KMS-11 (cell line): Measurements from ENCODE around the gene PAQR4.

Experiments used
- H2AFZ ChIP-seq: fragments of 200-600 bp; sonication (generic); 2 replicates; pipeline ENCODE4 v1.6.1; 2016; ENCODE audit warnings: antibody characterized with exemption, mixed run types, low read depth
- H3K27ac ChIP-seq: fragments of 200-600 bp; sonication (generic); 2 replicates; pipeline ENCODE4 v1.6.1; 2016; ENCODE audit warnings: mild to moderate bottlenecking, mixed run types
- H3K27me3 ChIP-seq: fragments of 200-600 bp; sonication (generic); 2 replicates; pipeline ENCODE4 v1.6.1; 2017; ENCODE audit warnings: mild to moderate bottlenecking, low read depth, mixed run types, moderate library complexity; ENCODE audit not compliant: insufficient read depth
- H3K36me3 ChIP-seq: fragments of 200-600 bp; sonication (generic); 2 replicates; pipeline ENCODE4 v1.6.1; 2017; ENCODE audit warnings: mild to moderate bottlenecking, mixed run types; ENCODE audit not compliant: insufficient read depth
- H3K4me1 ChIP-seq: fragments of 200-600 bp; sonication (generic); 2 replicates; pipeline ENCODE4 v1.6.1; 2016; ENCODE audit warnings: mild to moderate bottlenecking, low read depth, mixed run types; ENCODE audit not compliant: poor library complexity, severe bottlenecking
- H3K4me2 ChIP-seq: fragments of 200-600 bp; sonication (generic); 2 replicates; pipeline ENCODE4 v1.7.0; 2016; ENCODE audit warnings: mild to moderate bottlenecking, mixed run types
- H3K4me3 ChIP-seq: fragments of 200-600 bp; sonication (generic); IDR thresholded peaks from 2 replicates; pipeline ENCODE4 v1.6.1; 2017; ENCODE audit warnings: low read depth, low read length, mixed read lengths; ENCODE audit not compliant: insufficient read depth
- H3K79me2 ChIP-seq: fragments of 200-600 bp; sonication (generic); 2 replicates; pipeline ENCODE4 v1.6.1; 2016; ENCODE audit warnings: low read depth, mixed run types; ENCODE audit not compliant: insufficient read depth
- H3K9ac ChIP-seq: fragments of 200-600 bp; sonication (generic); 2 replicates; pipeline ENCODE4 v1.6.1; 2016; ENCODE audit warnings: mild to moderate bottlenecking, mixed run types
- H4K20me1 ChIP-seq: fragments of 200-600 bp; sonication (generic); 2 replicates; pipeline ENCODE4 v1.6.1; 2016; ENCODE audit warnings: mild to moderate bottlenecking, mixed run types; ENCODE audit not compliant: insufficient read depth
- CTCF ChIP-seq: fragments of 200-600 bp; sonication (generic); conservative IDR thresholded peaks from 2 replicates; pipeline ENCODE4 v1.6.1; 2017; ENCODE audit warnings: low read depth, mild to moderate bottlenecking, antibody characterized with exemption, low read length, moderate library complexity, mixed read lengths

PAQR4 gene

GRCh38 chr16:2971985-2972784, 3.0 kb downstream of the PAQR4 start:
- Histone ChIP-seq H3K4me3 (no peak overlapping the region), H3K36me3 (no peaks in the 10 kb centered on the region), H3K27me3 (no peaks in the 10 kb centered on the region), H3K27ac (no peak overlapping the region; the same call in 1 of the 2 replicates), H4K20me1 (no peaks in the 10 kb centered on the region), H3K9ac (no peak overlapping the region), H3K4me1 (peaks cover 12% of the 10 kb centered on the region), H3K4me2 (no peak overlapping the region), H3K79me2 (peaks cover 27% of the 10 kb centered on the region; the same call in 1 of the 2 replicates), H2AFZ (no peak overlapping the region)
- TF ChIP-seq CTCF = no peak

GRCh38 chr16:2973093-2973492, 3.9 kb downstream of the PAQR4 start:
- Histone ChIP-seq H3K4me1 (peaks cover 11% of the 10 kb centered on the region), H3K79me2 (peaks cover 34% of the 10 kb centered on the region; the same call in 1 of the 2 replicates), H3K36me3 (no peaks in the 10 kb centered on the region), H3K27ac (no peak overlapping the region), H3K4me2 (no peak overlapping the region), H2AFZ (no peak overlapping the region), H3K27me3 (no peaks in the 10 kb centered on the region), H3K4me3 (no peak overlapping the region), H4K20me1 (no peaks in the 10 kb centered on the region), H3K9ac (no peak overlapping the region)
- no peak for TF ChIP-seq CTCF

- no peaks in the 10 kb centered on the region for H3K27me3 ChIP-seq
- no peaks in the 10 kb centered on the region for H4K20me1 ChIP-seq
- H3K4me3 ChIP-seq = no peak overlapping the region
- no peak overlapping the region for H3K9ac ChIP-seq
- TF ChIP-seq CTCF = no peak
- peaks cover 41% of the 10 kb centered on the region; the same call in 1 of the 2 replicates for H3K79me2 ChIP-seq
- H3K4me1 ChIP-seq = peaks cover 11% of the 10 kb centered on the region
- no peak overlapping the region for H3K4me2 ChIP-seq
- no peak overlapping the region for H3K27ac ChIP-seq
- no peaks in the 10 kb centered on the region for H3K36me3 ChIP-seq
- H2AFZ ChIP-seq = no peak overlapping the region
Observed at GRCh38 chr16:2973605-2974318, 4.6 kb downstream of the PAQR4 start.

GRCh38 chr16:2974319-2975056, 5.3 kb downstream of the PAQR4 start:
- peaks cover 48% of the 10 kb centered on the region; the same call in 1 of the 2 replicates for H3K79me2 ChIP-seq
- H3K27me3 ChIP-seq = no peaks in the 10 kb centered on the region
- H3K27ac ChIP-seq = no peak overlapping the region
- no peak overlapping the region for H3K9ac ChIP-seq
- H3K4me2 ChIP-seq = no peak overlapping the region
- no peak overlapping the region for H2AFZ ChIP-seq
- no peak overlapping the region for H3K4me3 ChIP-seq
- TF ChIP-seq CTCF = no peak
- H3K36me3 ChIP-seq = no peaks in the 10 kb centered on the region
- no peaks in the 10 kb centered on the region for H4K20me1 ChIP-seq
- H3K4me1 ChIP-seq = peaks cover 17% of the 10 kb centered on the region
